Liver (tissue), 9 donors: ENCODE data around the gene SLC9A8. TPM values are rescaled to one million over a fixed set of nuclear protein-coding genes. Genes with fewer than 3 reads are reported as not detected.

Experiments used
- DNase-seq: peaks from one replicate; pipeline ENCODE4 v3.0.0-alpha.2; 2017; ENCODE audit warnings: low spot score
- H3K27ac ChIP-seq, 2 donors: one replicate each; pipeline ENCODE4 v1.7.0; 2013; ENCODE audit warnings: inconsistent platforms in 2 of 2, low read length in 2 of 2, control low read depth in 1 of 2, low read depth in 1 of 2, mild to moderate bottlenecking in 1 of 2
- H3K27me3 ChIP-seq, 4 donors: one replicate each; pipeline versions ENCODE4 v1.6.1 to v1.7.0; 2013; ENCODE audit warnings: low read length in 3 of 4, inconsistent platforms in 1 of 4, mild to moderate bottlenecking in 1 of 4, moderate library complexity in 1 of 4; ENCODE audit not compliant: control insufficient read depth in 4 of 4, insufficient read depth in 4 of 4
- H3K36me3 ChIP-seq, 4 donors: one replicate each; pipeline versions ENCODE4 v1.6.1 to v1.7.0; 2013; ENCODE audit warnings: low read length in 3 of 4, mild to moderate bottlenecking in 3 of 4, low read depth in 1 of 4, moderate library complexity in 1 of 4; ENCODE audit not compliant: control insufficient read depth in 4 of 4, insufficient read depth in 3 of 4
- H3K4me1 ChIP-seq, 4 donors: one replicate each; pipeline versions ENCODE4 v1.6.1 to v1.7.0; 2013; ENCODE audit warnings: low read length in 3 of 4, mild to moderate bottlenecking in 3 of 4, moderate library complexity in 1 of 4; ENCODE audit not compliant: control insufficient read depth in 4 of 4, insufficient read depth in 4 of 4
- H3K4me3 ChIP-seq, 3 donors: one replicate each; pipeline versions ENCODE4 v1.6.1 to v1.7.0; 2013; ENCODE audit warnings: low read length in 3 of 3, control low read depth in 1 of 3, low read depth in 1 of 3, mild to moderate bottlenecking in 1 of 3
- H3K9ac ChIP-seq, 2 donors: one replicate each; pipeline ENCODE4 v1.7.0; 2013; ENCODE audit warnings: low read length in 2 of 2, mild to moderate bottlenecking in 2 of 2, moderate library complexity in 2 of 2, control low read depth in 1 of 2, low read depth in 1 of 2
- H3K9me3 ChIP-seq, 4 donors: one replicate each; pipeline versions ENCODE4 v1.6.1 to v1.7.0; 2013; ENCODE audit warnings: low read length in 3 of 4; ENCODE audit not compliant: control insufficient read depth in 4 of 4
- FOXA1 ChIP-seq: IDR thresholded peaks from 2 replicates; pipeline ENCODE4 v1.6.1; 2016; ENCODE audit warnings: antibody characterized with exemption
- FOXA2 ChIP-seq: IDR thresholded peaks from 2 replicates; pipeline ENCODE4 v1.6.1; 2016; ENCODE audit warnings: antibody characterized with exemption
- GABPA ChIP-seq, 2 donors: IDR thresholded peaks in 1 of 2; conservative IDR thresholded peaks in 1 of 2; 2 replicates each; pipeline ENCODE4 v1.6.1; 2016; ENCODE audit warnings: antibody characterized with exemption in 2 of 2, mild to moderate bottlenecking in 1 of 2, moderate library complexity in 1 of 2
- HNF4A ChIP-seq, 2 donors: conservative IDR thresholded peaks; 2 replicates each; pipeline ENCODE4 v1.6.1; 2016; ENCODE audit warnings: antibody characterized with exemption in 2 of 2, mild to moderate bottlenecking in 2 of 2
- HNF4G ChIP-seq: IDR thresholded peaks from 2 replicates; pipeline ENCODE4 v1.6.1; 2016; ENCODE audit warnings: antibody characterized with exemption
- NR2F2 ChIP-seq: IDR thresholded peaks from 2 replicates; pipeline ENCODE4 v1.6.1; 2016; ENCODE audit warnings: antibody characterized with exemption
- RAD21 ChIP-seq, 2 donors: IDR thresholded peaks; 2 replicates each; pipeline ENCODE4 v1.6.1; 2016; ENCODE audit warnings: antibody characterized with exemption in 2 of 2, mild to moderate bottlenecking in 2 of 2
- TAF1 ChIP-seq: conservative IDR thresholded peaks from 2 replicates; pipeline ENCODE4 v1.6.1; 2016; ENCODE audit warnings: antibody characterized with exemption, mild to moderate bottlenecking
- YY1 ChIP-seq: IDR thresholded peaks from 2 replicates; pipeline ENCODE4 v1.6.1; 2016; ENCODE audit warnings: antibody characterized with exemption, mild to moderate bottlenecking
- WGBS: extraction: QIAGEN DNeasy Blood & Tissue Kit; methylation state at CpG from one replicate; pipeline ENCODE4 v1.1.7; 2013; 5-methylcytosine and 5-hydroxymethylcytosine counted together
- polyA plus RNA-seq, 2 donors: library from polyadenylated mRNA; stranded (reverse) in 1 of 2; unstranded in 1 of 2; fragments of 200-250 nt in 1 of 2; fragments of >200 nt in 1 of 2; fragmentation: Nextera tagmentation in 1 of 2; extraction: Ambion mirVana in 1 of 2; gene quantifications; one replicate each; pipeline versions ENCODE4 v1.2.1 to v1.2.3, GENCODE V29; 2013 to 2015
- total RNA-seq, 2 donors: library from RNA; depleted of rRNA; stranded (reverse); fragments of >200 nt; gene quantifications; one replicate each; pipeline ENCODE4 v1.2.3, GENCODE V29; 2014
- TF ChIP-seq, protein P1 (sequence below): fragments of 150-350 bp; IDR thresholded peaks from 2 replicates; pipeline ENCODE4 v1.5.1; 2017; ENCODE audit warnings: improper control_type of control experiment, low read depth, low read length; ENCODE audit not compliant: missing input control
- TF ChIP-seq, protein P2 (sequence below): IDR thresholded peaks from 2 replicates; pipeline ENCODE4 v1.6.1; 2016; ENCODE audit warnings: antibody characterized with exemption, mild to moderate bottlenecking
- TF ChIP-seq, protein P3 (sequence below): IDR thresholded peaks from 2 replicates; pipeline ENCODE4 v1.6.1; 2016; ENCODE audit warnings: antibody characterized with exemption
- TF ChIP-seq, protein P4 (sequence below): IDR thresholded peaks from 2 replicates; pipeline ENCODE4 v1.6.1; 2016; ENCODE audit warnings: antibody characterized with exemption
- donor health status: healthy.
- donor health status: healthy.
- donor health status: healthy.
- donor health status: healthy.
- donor health status: healthy.

Gene SLC9A8
- total and polyA plus RNA-seq, 4 donors = 4.0 to 9.5 (median 8.6) TPM

DNA sequence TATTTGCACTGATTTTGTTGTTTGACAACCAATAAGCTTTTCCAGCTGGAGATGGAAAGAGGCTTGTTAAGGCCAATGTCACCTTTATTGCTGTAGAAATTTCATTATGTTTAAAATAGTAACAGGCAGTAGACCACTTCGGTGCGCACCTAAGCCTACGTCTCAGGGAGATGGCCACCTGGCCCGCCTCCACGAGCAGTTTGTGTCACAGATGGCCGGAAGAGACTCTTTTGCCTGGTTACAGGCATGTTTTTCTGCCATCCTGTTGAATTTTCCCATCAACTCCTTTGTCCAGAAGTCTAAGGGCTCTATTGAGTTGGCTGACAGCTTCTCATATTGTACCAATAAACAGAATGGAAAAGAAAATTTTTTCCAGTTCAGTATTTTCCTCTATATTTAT lies 51.0 kb downstream of the SLC9A8 start:
- no peak overlapping the region for H3K9ac ChIP-seq
- DNase-seq = no peak
- H3K4me3 ChIP-seq = no peak overlapping the region
- H3K9me3 ChIP-seq = no peaks in the 10 kb centered on the region
- H3K27ac ChIP-seq = no peak overlapping the region
- peaks cover 6 to 26% (median 15%) of the 10 kb centered on the region in 4 donors for H3K36me3 ChIP-seq
- H3K4me1 ChIP-seq = no peaks in the 10 kb centered on the region
- no peaks in the 10 kb centered on the region for H3K27me3 ChIP-seq
- WGBS = 97% methylated on average over 6 of the region's 6 CpGs
- no peak for TF ChIP-seq HNF4A (conservative IDR thresholded peaks at IDR 0.05)

DNA sequence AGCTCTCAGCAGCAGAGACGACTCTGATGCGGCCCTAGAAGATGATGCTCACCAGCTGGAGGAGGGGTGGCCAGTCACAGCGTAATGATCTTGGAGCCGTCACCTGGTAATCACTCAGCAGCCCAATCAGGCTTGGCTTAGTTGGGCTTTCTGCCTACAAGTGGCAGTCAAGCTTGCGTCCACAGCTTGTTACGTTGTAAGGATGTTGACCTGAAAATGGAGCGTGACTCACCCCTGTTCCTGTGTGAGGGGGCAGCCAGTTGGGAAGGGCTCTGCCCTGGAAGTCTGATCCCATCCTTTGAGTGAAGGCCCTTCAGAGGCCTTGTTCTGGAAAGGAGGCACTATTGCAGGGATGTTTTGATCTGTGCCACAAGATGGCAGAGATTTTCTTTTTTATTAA lies 52.9 kb downstream of the SLC9A8 start:
- DNase-seq = no peak
- no peaks in the 10 kb centered on the region for H3K4me1 ChIP-seq
- 92% methylated on average over 7 of the region's 7 CpGs for WGBS
- H3K27ac ChIP-seq = no peak overlapping the region
- no peak overlapping the region for H3K4me3 ChIP-seq
- no peaks in the 10 kb centered on the region for H3K9me3 ChIP-seq
- TF ChIP-seq, protein P1, sequence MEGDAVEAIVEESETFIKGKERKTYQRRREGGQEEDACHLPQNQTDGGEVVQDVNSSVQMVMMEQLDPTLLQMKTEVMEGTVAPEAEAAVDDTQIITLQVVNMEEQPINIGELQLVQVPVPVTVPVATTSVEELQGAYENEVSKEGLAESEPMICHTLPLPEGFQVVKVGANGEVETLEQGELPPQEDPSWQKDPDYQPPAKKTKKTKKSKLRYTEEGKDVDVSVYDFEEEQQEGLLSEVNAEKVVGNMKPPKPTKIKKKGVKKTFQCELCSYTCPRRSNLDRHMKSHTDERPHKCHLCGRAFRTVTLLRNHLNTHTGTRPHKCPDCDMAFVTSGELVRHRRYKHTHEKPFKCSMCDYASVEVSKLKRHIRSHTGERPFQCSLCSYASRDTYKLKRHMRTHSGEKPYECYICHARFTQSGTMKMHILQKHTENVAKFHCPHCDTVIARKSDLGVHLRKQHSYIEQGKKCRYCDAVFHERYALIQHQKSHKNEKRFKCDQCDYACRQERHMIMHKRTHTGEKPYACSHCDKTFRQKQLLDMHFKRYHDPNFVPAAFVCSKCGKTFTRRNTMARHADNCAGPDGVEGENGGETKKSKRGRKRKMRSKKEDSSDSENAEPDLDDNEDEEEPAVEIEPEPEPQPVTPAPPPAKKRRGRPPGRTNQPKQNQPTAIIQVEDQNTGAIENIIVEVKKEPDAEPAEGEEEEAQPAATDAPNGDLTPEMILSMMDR = no peak
- no peak for TF ChIP-seq HNF4A (conservative IDR thresholded peaks at IDR 0.05)
- TF ChIP-seq, protein P2, sequence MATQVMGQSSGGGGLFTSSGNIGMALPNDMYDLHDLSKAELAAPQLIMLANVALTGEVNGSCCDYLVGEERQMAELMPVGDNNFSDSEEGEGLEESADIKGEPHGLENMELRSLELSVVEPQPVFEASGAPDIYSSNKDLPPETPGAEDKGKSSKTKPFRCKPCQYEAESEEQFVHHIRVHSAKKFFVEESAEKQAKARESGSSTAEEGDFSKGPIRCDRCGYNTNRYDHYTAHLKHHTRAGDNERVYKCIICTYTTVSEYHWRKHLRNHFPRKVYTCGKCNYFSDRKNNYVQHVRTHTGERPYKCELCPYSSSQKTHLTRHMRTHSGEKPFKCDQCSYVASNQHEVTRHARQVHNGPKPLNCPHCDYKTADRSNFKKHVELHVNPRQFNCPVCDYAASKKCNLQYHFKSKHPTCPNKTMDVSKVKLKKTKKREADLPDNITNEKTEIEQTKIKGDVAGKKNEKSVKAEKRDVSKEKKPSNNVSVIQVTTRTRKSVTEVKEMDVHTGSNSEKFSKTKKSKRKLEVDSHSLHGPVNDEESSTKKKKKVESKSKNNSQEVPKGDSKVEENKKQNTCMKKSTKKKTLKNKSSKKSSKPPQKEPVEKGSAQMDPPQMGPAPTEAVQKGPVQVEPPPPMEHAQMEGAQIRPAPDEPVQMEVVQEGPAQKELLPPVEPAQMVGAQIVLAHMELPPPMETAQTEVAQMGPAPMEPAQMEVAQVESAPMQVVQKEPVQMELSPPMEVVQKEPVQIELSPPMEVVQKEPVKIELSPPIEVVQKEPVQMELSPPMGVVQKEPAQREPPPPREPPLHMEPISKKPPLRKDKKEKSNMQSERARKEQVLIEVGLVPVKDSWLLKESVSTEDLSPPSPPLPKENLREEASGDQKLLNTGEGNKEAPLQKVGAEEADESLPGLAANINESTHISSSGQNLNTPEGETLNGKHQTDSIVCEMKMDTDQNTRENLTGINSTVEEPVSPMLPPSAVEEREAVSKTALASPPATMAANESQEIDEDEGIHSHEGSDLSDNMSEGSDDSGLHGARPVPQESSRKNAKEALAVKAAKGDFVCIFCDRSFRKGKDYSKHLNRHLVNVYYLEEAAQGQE = no peak
- TF ChIP-seq RAD21 (IDR thresholded peaks at IDR 0.05) = no peak
- TF ChIP-seq GABPA (IDR thresholded peaks at IDR 0.05 in 1 of 2, conservative IDR thresholded peaks at IDR 0.05 in 1 of 2) = no peak
- TF ChIP-seq HNF4G = no peak
- no peak for TF ChIP-seq FOXA1
- TF ChIP-seq NR2F2 = no peak
- H3K9ac ChIP-seq = no peak overlapping the region
- H3K36me3 ChIP-seq = peaks cover 6 to 23% (median 15%) of the 10 kb centered on the region in 4 donors
- H3K27me3 ChIP-seq = no peaks in the 10 kb centered on the region

DNA sequence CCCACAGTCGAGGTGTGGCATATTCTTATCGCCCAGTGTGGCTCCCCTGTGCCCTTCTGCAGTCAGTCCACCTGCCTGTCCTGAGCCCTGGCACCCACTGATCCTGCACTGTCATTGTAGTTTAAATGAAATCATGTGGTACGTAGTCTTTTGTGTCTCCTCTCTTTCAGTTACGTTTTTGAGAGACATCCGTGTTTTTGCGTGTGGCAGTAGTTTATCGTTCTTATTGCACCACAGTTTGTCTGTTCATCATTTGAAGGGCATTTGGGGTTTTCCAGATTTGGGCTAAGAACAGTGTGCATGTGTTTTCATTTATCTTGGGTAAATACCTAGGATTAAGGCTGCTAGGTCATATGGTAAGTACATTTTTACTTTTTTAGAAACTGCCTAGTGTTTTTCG lies 53.4 kb downstream of the SLC9A8 start:
- H3K36me3 ChIP-seq = peaks cover 6 to 23% (median 15%) of the 10 kb centered on the region in 4 donors
- no peak overlapping the region for H3K4me3 ChIP-seq
- H3K9ac ChIP-seq = no peak overlapping the region
- TF ChIP-seq, protein P3, sequence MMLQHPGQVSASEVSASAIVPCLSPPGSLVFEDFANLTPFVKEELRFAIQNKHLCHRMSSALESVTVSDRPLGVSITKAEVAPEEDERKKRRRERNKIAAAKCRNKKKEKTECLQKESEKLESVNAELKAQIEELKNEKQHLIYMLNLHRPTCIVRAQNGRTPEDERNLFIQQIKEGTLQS = no peak
- no peak for TF ChIP-seq GABPA (IDR thresholded peaks at IDR 0.05 in 1 of 2, conservative IDR thresholded peaks at IDR 0.05 in 1 of 2)
- TF ChIP-seq RAD21 (IDR thresholded peaks at IDR 0.05) = no peak
- TF ChIP-seq FOXA1 = no peak
- no peak for TF ChIP-seq FOXA2
- TF ChIP-seq TAF1 = no peak
- no peak for TF ChIP-seq HNF4A (conservative IDR thresholded peaks at IDR 0.05)
- TF ChIP-seq, protein P4, sequence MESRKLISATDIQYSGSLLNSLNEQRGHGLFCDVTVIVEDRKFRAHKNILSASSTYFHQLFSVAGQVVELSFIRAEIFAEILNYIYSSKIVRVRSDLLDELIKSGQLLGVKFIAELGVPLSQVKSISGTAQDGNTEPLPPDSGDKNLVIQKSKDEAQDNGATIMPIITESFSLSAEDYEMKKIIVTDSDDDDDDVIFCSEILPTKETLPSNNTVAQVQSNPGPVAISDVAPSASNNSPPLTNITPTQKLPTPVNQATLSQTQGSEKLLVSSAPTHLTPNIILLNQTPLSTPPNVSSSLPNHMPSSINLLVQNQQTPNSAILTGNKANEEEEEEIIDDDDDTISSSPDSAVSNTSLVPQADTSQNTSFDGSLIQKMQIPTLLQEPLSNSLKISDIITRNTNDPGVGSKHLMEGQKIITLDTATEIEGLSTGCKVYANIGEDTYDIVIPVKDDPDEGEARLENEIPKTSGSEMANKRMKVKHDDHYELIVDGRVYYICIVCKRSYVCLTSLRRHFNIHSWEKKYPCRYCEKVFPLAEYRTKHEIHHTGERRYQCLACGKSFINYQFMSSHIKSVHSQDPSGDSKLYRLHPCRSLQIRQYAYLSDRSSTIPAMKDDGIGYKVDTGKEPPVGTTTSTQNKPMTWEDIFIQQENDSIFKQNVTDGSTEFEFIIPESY = no peak
- TF ChIP-seq, protein P2 = no peak
- TF ChIP-seq, protein P1 = no peak
- no peak for TF ChIP-seq YY1

More for the DNA sequence above, 53.4 kb downstream of the SLC9A8 start:
- WGBS = 82% methylated on average over 8 of the region's 8 CpGs
- H3K4me1 ChIP-seq = no peaks in the 10 kb centered on the region
- no peaks in the 10 kb centered on the region for H3K9me3 ChIP-seq
- H3K27ac ChIP-seq = no peak overlapping the region
- H3K27me3 ChIP-seq = no peaks in the 10 kb centered on the region
- DNase-seq = no peak
